Esophagus muscularis mucosa (tissue), 4 donors: ENCODE results near the gene SAMD4B.

Experiments
- EP300 ChIP-seq: sonication (generic); formaldehyde crosslinking; IDR thresholded peaks from one replicate; pipeline ENCODE4 v1.6.1; 2017; ENCODE audit warnings: antibody characterized with exemption
- POLR2A ChIP-seq: fragments of 450-650 bp; IDR thresholded peaks from one replicate; pipeline ENCODE4 v1.6.1; 2017; ENCODE audit warnings: antibody characterized with exemption, moderate library complexity, mild to moderate bottlenecking, low read depth
- POLR2AphosphoS5 ChIP-seq, 2 donors: sonication (generic); formaldehyde crosslinking; IDR thresholded peaks; one replicate each; pipeline ENCODE4 v1.6.1; 2017; ENCODE audit warnings: antibody characterized with exemption in 2 of 2
- TF ChIP-seq, protein P1 (sequence below), 3 experiments: fragments of 200-600 bp in 2 of 3; fragments of 450-650 bp in 1 of 3; sonication (generic) in 2 of 3; IDR thresholded peaks; one replicate each; pipeline ENCODE4 v1.5.1; 2017 to 2019; ENCODE audit warnings: antibody characterized with exemption in 3 of 3, mild to moderate bottlenecking in 2 of 3, moderate library complexity in 1 of 3

DNA sequence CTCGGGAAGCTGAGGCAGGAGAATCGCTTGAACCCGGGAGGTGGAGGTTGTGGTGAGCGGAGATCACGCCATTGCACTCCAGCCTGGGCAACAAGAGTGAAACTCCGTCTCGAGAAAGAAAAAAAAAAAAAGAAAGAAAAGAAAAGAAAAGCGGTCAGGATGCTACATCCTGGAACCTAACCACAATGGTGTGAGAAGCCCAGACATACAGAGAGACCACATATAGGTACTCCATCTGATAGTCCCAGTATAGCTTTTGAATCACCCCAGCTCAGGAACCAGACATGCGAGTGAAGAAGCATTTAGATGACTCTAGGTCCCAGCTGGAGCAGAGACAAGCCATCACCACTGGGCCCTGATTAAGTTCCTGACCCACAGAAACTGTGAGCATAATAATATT lies 42.8 kb upstream of the SAMD4B start:
- TF ChIP-seq, protein P1, sequence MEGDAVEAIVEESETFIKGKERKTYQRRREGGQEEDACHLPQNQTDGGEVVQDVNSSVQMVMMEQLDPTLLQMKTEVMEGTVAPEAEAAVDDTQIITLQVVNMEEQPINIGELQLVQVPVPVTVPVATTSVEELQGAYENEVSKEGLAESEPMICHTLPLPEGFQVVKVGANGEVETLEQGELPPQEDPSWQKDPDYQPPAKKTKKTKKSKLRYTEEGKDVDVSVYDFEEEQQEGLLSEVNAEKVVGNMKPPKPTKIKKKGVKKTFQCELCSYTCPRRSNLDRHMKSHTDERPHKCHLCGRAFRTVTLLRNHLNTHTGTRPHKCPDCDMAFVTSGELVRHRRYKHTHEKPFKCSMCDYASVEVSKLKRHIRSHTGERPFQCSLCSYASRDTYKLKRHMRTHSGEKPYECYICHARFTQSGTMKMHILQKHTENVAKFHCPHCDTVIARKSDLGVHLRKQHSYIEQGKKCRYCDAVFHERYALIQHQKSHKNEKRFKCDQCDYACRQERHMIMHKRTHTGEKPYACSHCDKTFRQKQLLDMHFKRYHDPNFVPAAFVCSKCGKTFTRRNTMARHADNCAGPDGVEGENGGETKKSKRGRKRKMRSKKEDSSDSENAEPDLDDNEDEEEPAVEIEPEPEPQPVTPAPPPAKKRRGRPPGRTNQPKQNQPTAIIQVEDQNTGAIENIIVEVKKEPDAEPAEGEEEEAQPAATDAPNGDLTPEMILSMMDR (IDR thresholded peaks at IDR 0.05), result no peak
- TF ChIP-seq EP300, result no peak
- TF ChIP-seq POLR2AphosphoS5 (IDR thresholded peaks at IDR 0.05), result no peak
- TF ChIP-seq POLR2A, result no peak
